ENCODE data around the gene DVL3.

Gene DVL3

GRCh38 chr3:184176377-184177330 is 21.5 kb downstream of the DVL3 start:
- peak; percentile 92 for DNase-seq (ENCODE audit: low read depth)

GRCh38 chr3:184177331-184177731 is 22.2 kb downstream of the DVL3 start:
- no peak for DNase-seq (ENCODE audit: low read depth)

- no peak for DNase-seq (ENCODE audit: low read depth)
Observed at GRCh38 chr3:184177767-184178306, 22.7 kb downstream of the DVL3 start.

- no peak for DNase-seq (ENCODE audit: low read depth)
Observed at GRCh38 chr3:184178521-184179138, 23.5 kb downstream of the DVL3 start.

- DNase-seq (ENCODE audit: low read depth): no peak
Observed at GRCh38 chr3:184180165-184180564, 25.0 kb downstream of the DVL3 start.

GRCh38 chr3:184181596-184181995 is 26.4 kb downstream of the DVL3 start:
- no peak for DNase-seq (ENCODE audit: low read depth)

GRCh38 chr3:184183679-184184078 is 28.5 kb downstream of the DVL3 start:
- DNase-seq (ENCODE audit: low read depth): no peak

GRCh38 chr3:184184546-184185230 is 29.5 kb downstream of the DVL3 start:
- no peak for DNase-seq (ENCODE audit: low read depth)

- peak; percentile 96 for DNase-seq (ENCODE audit: low read depth)
Observed at GRCh38 chr3:184185461-184186183, 30.4 kb downstream of the DVL3 start.

GRCh38 chr3:184186184-184186901 is 31.2 kb downstream of the DVL3 start, which contains the start of gene ABCF3:
ABCF3 (plus strand) TSS chr3:184186199; CDS start chr3:184186208, 9 bp downstream.
- no peak for DNase-seq (ENCODE audit: low read depth)

- no peak for DNase-seq (ENCODE audit: low read depth)
Observed at GRCh38 chr3:184186902-184187207, 31.7 kb downstream of the DVL3 start.

GRCh38 chr3:184188080-184188479 is 32.9 kb downstream of the DVL3 start:
- DNase-seq (ENCODE audit: low read depth): no peak

- DNase-seq (ENCODE audit: low read depth): no peak
Observed at GRCh38 chr3:184189421-184189820, 34.2 kb downstream of the DVL3 start.

- DNase-seq (ENCODE audit: low read depth): no peak
Observed at GRCh38 chr3:184192889-184193288, 37.7 kb downstream of the DVL3 start.

GRCh38 chr3:184193991-184194539 is 38.9 kb downstream of the DVL3 start:
- DNase-seq (ENCODE audit: low read depth): no peak

- DNase-seq (ENCODE audit: low read depth): no peak
Observed at GRCh38 chr3:184196536-184196935, 41.4 kb downstream of the DVL3 start.

- DNase-seq (ENCODE audit: low read depth): no peak
Observed at GRCh38 chr3:184198509-184198908, 43.3 kb downstream of the DVL3 start.

- DNase-seq (ENCODE audit: low read depth): no peak
Observed at GRCh38 chr3:184200825-184201224, 45.6 kb downstream of the DVL3 start.

GRCh38 chr3:184203526-184203925 is 48.3 kb downstream of the DVL3 start:
- no peak for DNase-seq (ENCODE audit: low read depth)

- no peak for DNase-seq (ENCODE audit: low read depth)
Observed at GRCh38 chr3:184209146-184209923, 54.2 kb downstream of the DVL3 start.
